NCI-H2196 (cell line): Measurements from ENCODE around the gene DNAJC5G.
"Not testable (repeated sequence)": the region's sequence is repeated elsewhere in the genome, so short reads cannot be mapped to it uniquely, and the experiment has no call there.

Experiments
- DNase-seq: peaks from one replicate; lab custom pipeline; 2025; ENCODE audit not compliant: unreplicated experiment; lab: John Stamatoyannopoulos, UW

Gene DNAJC5G

GRCh38 chr2:27280826-27281225, 5.6 kb downstream of the DNAJC5G start:
- no peak for DNase-seq

- no peak for DNase-seq
Measured at GRCh38 chr2:27281442-27281841, 6.2 kb downstream of the DNAJC5G start.

- DNase-seq, result no peak
Measured at GRCh38 chr2:27281855-27282559, 6.8 kb downstream of the DNAJC5G start, which contains the start of gene TRIM54. Gene TRIM54, plus strand, starts transcription at chr2:27282429. Its CDS starts 303 bp downstream, at chr2:27282732.

- DNase-seq, result no peak
Measured at GRCh38 chr2:27282892-27283291, 7.7 kb downstream of the DNAJC5G start.

- DNase-seq, result no peak
Measured at GRCh38 chr2:27284996-27285395, 9.8 kb downstream of the DNAJC5G start.

- no peak for DNase-seq
Measured at GRCh38 chr2:27285481-27285880, 10.2 kb downstream of the DNAJC5G start.

- DNase-seq, result no peak
Measured at GRCh38 chr2:27288610-27289009, 13.4 kb downstream of the DNAJC5G start.

- no peak for DNase-seq
Measured at GRCh38 chr2:27290549-27290948, 15.3 kb downstream of the DNAJC5G start.

GRCh38 chr2:27291865-27292264, 16.6 kb downstream of the DNAJC5G start:
- DNase-seq, result no peak

- no peak for DNase-seq
Measured at GRCh38 chr2:27294928-27295327, 19.7 kb downstream of the DNAJC5G start.

GRCh38 chr2:27296481-27296880, 21.2 kb downstream of the DNAJC5G start:
- no peak for DNase-seq

GRCh38 chr2:27297195-27297594, 22.0 kb downstream of the DNAJC5G start:
- DNase-seq, result no peak

- peak; percentile 39 for DNase-seq
Measured at GRCh38 chr2:27298391-27299080, 23.3 kb downstream of the DNAJC5G start.

- not testable (repeated sequence) for DNase-seq
Measured at GRCh38 chr2:27300606-27301005, 25.4 kb downstream of the DNAJC5G start.

GRCh38 chr2:27303093-27304025, 28.1 kb downstream of the DNAJC5G start:
- DNase-seq, result peak; percentile 82

GRCh38 chr2:27304488-27305240, 29.4 kb downstream of the DNAJC5G start:
- DNase-seq, result no peak

- DNase-seq, result no peak
Measured at GRCh38 chr2:27305516-27305915, 30.3 kb downstream of the DNAJC5G start.

GRCh38 chr2:27306136-27306535, 30.9 kb downstream of the DNAJC5G start:
- no peak for DNase-seq

GRCh38 chr2:27306573-27307286, 31.5 kb downstream of the DNAJC5G start:
- no peak for DNase-seq

GRCh38 chr2:27307287-27307544, 32.0 kb downstream of the DNAJC5G start:
- DNase-seq, result no peak
